ENCODE results near the gene ATP10B.

DNA sequence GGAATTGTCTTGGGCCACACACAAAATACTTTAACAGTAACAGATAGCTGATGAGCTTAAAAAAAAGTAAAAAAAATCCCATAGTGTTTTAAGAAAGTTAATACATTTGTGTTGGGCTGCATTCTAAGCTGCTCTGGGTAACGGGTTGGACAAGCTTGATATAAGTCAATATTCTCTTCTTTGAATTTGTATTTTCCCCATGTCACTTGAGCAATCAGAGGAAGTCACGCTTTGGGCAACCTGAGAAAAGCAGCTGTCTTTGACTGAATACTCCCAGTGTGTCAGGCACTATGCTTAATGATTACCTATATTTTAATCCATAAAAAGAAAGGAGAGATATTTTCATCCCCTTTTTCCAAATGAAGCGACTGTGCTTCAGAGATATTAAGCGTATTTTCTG is 84.9 kb downstream of the ATP10B start:
- TF ChIP-seq, protein P1, sequence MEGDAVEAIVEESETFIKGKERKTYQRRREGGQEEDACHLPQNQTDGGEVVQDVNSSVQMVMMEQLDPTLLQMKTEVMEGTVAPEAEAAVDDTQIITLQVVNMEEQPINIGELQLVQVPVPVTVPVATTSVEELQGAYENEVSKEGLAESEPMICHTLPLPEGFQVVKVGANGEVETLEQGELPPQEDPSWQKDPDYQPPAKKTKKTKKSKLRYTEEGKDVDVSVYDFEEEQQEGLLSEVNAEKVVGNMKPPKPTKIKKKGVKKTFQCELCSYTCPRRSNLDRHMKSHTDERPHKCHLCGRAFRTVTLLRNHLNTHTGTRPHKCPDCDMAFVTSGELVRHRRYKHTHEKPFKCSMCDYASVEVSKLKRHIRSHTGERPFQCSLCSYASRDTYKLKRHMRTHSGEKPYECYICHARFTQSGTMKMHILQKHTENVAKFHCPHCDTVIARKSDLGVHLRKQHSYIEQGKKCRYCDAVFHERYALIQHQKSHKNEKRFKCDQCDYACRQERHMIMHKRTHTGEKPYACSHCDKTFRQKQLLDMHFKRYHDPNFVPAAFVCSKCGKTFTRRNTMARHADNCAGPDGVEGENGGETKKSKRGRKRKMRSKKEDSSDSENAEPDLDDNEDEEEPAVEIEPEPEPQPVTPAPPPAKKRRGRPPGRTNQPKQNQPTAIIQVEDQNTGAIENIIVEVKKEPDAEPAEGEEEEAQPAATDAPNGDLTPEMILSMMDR (IDR thresholded peaks at IDR 0.05): no peak
- no peak for TF ChIP-seq POLR2A (IDR thresholded peaks at IDR 0.05)
